Colon (tissue), 2 donors: ENCODE data around the gene TWIST2.

Source experiments
- FAIRE-seq: peaks from 2 replicates; lab custom pipeline; 2012; peaks lifted over from hg19 to GRCh38; lab: Jason Lieb, UNC
- donor health status: control.
- donor health status: control.

Gene TWIST2

DNA sequence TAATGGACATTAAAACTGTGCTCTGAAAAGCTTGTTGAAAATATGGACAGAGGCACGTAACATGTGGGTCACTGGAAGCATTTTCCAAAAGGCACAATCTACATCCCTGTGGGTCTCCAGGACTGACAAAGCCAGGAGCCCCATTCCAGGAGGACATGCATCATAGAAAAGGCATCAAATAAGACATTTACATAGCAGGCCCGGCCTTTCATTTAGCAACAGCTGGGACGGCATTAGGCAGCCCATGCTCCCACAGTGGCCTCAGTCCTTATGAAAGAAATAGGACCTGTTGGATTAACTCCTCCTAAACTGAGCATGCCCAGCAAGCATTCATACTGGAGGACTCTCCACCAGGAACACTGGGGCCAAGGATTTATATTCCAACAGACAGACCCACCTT lies 72.2 kb downstream of the TWIST2 start:
- no peak for FAIRE-seq

DNA sequence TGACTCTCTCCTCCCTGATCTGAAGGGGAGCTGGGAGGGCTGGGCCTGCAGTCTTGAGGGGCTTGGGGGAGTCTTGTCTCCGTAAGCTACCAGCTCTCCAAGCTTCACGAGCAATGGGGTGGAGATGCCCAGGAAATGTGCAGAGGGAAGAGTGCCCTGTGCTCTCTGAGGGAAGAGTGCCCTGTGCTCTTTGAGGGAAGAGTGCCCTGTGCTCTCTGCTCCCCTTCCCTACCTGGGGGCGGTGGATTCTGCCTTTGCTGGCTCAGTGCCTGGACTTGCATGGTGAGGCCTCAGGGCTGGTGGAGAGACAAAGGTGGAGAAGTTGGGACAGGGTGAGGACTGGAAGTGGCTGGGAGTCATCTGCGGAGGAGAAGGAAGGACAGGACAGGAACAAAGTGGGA lies 72.7 kb downstream of the TWIST2 start:
- no peak for FAIRE-seq

DNA sequence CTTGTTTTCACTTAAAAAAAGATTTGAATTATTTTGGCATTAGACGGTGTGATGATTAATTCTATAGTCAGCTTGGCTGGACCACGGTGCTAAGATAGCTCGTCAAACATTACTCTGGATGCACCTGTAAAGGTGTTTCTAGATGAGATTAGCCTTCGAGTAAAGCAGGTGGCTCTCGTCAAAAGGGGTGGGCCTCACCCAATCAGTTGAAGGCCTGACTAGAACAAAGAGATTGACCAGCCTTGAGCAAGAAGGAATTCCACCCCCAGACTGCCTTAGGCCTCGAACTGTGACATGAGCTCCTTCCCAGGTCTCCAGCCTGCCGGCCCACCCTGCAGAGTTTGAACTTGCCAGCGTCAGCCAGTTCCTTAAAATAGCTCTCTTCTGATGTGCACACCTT lies 73.4 kb downstream of the TWIST2 start:
- FAIRE-seq: no peak

DNA sequence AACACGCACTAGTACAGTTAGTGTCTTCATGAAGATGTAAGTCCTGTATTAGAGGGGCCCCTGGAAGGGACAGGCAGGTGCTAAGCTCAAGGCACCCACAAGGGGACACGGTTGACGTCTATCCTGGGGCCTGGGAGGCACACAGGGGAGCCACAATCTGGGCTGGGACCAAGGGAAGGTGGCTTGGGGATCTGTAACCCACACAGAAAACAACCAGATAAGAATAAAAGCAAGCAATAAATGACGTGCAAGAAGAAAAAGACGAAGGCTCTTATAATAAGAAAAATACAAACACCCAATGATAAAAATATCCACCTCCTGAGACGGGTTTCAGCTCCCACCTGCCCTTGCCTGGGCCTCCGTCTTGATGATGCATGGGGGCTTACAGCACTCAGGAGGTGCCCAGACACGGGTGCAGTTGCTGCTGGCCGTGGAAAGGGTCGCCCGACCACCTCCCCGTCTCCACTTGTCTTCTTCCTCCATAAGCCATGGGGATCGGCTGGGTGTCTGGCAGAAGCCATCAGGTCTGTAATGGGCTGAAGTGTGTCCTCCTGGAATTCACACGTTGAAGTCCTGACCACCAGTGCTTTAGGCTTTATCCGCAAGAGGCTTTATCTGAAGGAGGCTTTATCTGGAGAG lies 73.9 kb downstream of the TWIST2 start:
- no peak for FAIRE-seq

DNA sequence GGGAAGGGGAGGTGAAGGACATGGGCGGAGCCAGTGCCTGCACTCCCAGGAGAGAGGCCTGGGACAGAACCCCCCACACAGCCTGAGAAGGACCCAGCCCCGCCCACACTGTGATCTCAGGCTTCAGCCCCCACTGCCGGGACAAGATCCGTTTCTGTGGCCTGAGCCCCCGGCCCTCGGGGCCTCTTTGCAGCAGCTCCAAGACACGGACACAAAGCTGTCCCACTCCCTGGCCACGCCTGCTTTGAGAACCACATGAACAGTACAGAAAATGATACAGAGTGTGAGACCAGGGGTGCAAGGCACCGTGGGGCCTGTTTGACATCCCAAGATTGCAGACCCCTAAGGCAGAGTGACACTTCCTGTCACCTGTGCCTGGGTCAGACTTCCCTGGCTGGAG lies 74.5 kb downstream of the TWIST2 start:
- no peak for FAIRE-seq

DNA sequence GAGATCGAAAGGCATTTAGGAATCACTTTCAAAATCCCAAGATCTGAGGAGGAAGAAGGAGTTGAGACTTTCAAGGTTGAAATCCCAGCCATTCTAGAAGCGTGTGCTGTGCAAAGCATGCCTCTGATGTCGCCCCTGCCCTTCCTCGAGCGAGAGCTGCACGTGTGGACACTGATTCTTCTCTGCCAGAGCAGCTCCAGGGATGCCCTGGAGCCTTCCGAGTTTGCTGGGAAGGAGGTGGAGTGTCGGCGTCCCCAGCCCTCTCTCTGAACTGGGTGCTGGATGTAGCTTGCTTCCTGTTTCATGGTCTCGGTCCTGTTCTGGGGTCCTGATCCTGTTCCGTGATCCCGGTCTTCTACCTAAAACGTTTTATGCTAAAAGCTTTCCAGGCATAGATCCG lies 76.1 kb downstream of the TWIST2 start:
- FAIRE-seq: no peak

DNA sequence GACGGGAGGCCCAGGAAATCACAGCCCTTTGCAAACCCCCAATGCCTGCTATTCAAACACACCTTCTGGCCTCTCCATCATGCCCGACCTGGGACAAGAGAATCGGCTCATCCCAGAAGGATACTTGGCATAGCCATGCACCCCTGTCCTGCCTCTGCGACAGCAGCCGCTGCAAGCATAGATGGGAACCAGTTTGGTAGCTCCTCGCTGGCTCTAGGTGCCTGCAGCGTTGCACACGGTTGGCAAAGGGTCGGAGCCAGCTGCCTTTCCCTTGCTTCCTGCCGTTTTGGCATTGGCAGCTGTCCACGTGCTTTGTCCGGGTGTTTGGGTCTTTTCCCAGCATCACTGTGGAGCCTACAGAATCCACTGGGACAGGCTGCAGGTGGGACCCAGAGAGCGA lies 76.9 kb downstream of the TWIST2 start:
- FAIRE-seq: no peak

DNA sequence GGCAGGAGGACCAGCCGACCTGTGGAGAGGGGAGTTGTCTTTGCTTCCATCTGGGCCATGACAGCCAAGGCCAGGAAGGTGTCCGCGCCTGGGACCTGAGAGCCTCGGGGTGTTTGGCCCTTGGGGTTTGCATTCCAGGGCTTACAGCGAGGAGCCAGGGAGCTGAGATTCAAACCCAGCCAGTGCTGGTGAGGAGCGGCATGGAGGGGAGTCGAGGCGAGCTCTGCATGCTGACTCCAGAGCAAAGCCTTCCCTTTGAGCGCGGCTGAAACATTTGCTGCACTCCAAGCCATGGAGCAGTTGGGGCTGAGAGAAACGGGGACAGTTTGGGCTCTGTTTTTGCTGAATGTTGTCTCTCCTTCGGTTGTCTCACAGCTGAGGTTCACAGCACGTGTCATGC lies 77.4 kb downstream of the TWIST2 start:
- no peak for FAIRE-seq

DNA sequence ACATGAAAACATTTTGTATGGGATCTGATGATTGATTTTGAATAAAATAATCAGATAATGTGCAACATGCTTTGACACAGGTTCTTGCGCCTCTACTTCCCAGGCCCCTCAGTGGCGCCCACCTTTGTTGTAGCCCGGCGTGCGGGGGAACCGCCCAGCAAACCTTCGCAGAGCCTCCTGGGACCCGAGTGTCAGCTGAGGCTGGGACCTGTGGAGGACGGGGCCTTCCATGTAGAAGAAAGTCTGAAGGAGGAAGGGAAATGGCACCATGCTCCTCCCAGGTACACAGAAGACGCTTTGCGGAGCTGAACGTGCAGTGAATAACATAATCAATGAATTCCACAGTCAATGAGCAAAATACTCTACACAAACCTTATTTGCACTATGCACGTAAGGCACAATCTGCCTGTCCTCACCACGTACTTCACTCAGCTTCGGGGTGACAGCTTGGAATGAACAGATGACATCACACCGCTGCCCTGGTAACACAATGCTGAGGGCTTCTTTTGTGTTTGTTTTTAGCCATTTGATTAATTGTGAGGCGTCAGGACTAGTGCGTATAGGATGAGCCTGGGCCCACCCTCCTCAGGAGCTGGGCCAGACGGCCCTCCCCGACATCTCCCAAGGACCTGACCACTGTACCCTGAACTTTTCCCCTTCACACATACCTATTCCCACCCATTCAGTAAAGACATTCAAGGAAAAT lies 78.1 kb downstream of the TWIST2 start:
- no peak for FAIRE-seq

DNA sequence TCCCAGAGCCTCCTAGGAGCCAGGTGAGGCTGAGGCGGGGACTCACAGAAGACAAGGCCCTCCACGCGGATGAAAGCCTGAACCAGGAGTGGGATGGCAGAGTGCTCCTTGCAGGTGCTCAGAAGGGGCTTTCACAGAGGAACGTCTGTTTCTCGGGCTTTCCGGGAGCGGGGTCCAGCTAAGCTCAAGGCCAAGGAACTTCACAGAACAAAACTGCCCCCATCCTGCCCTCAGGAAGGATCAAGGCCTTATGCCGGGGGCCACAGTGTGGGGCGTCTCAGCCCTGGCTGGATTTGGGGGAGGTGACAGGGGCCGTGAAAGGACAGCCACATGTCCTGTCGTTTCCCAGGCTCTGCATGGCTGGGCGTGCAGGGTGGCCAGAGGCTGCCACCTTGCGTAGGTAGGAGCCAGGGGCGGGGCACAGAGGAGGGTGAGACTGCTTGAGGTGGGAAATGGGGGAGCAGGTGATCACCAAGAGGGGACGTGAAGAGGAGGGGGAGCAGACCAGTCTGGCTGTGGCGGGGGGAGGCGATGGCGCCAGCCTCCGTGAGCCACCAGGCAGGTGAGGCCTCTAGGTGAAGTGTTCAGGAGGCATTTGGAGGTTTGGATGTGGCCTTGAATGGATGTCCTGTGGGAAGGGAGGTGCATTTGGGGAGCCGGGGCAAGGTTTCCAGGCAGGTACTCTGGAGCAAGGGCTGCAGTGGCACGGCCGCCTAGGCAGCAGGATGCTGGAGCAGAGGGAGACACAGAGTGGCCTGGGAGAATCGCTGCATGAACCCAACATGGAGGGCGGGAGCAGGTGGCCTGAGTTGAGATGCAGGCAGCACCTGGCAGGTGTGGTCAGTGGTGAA lies 79.1 kb downstream of the TWIST2 start:
- FAIRE-seq: no peak

DNA sequence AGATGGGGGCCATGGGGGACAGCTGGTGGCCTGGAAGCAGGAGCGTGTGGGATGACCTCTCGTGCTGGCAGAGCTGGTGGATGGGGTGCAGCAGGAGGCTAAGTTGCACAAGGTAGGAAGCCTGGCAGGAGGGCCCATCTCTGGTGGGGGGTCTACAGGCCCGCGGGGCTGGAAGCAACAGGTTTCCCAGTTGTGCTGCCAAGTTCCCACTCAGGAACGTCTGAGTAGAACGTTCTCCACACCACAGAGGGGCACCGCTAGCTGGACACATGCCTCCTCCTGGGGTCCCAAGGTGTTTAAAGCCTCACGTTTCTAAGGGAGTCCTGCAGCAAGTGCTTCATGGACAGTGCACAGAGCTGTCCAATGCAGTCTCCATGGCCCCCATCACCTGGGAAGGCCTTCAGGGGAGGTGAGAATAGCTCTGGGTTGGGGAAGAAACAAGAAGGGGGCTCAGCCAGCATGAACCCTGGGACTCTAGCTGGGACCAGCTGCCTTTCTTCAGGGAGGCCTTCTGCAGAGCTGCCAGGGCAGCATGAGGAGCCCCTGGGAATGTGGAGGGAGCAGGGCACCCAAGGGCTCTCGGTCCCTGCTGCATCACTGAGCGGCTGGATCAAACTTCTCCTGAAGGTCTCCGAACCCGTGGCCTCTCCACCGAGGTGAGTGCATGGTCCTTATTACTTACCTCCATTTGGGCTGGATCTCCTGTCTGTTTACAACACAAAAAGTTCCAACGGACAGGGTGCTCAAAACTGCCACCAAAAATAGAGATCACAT lies 80.0 kb downstream of the TWIST2 start:
- FAIRE-seq: no peak

DNA sequence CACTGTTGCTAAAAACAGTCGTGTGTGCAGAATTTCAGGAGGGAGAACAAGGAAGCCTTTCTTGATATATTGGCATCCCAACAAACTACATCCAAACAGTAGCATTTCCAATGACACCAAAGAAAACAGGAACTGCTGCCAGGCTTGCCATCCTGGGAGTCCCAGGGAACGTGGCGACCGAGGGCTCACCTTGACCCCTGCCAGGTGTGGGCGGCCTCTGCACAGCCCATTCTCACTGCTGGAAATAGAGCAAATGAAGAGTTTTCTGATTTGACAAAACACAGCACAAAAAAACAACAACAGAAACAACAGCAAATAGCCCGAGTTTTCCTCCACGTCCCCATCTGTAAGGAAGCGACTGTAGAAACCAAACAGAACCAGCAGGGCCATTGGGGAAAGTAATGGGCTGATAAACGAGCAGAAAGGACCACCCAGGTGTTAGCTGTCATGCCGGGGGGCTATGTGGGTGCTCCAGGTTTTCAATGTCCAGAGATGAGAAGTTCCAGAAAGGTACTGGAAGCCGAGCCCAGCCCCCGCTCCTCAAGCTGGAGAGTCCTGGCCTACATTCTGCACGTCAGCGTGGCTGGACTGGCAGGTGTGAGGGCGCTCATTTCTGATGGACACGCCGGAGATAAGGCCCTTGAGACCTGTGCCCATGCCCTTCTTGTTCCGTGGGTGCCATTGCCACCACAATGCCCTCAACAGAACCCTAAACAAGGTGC lies 80.8 kb downstream of the TWIST2 start:
- no peak for FAIRE-seq

DNA sequence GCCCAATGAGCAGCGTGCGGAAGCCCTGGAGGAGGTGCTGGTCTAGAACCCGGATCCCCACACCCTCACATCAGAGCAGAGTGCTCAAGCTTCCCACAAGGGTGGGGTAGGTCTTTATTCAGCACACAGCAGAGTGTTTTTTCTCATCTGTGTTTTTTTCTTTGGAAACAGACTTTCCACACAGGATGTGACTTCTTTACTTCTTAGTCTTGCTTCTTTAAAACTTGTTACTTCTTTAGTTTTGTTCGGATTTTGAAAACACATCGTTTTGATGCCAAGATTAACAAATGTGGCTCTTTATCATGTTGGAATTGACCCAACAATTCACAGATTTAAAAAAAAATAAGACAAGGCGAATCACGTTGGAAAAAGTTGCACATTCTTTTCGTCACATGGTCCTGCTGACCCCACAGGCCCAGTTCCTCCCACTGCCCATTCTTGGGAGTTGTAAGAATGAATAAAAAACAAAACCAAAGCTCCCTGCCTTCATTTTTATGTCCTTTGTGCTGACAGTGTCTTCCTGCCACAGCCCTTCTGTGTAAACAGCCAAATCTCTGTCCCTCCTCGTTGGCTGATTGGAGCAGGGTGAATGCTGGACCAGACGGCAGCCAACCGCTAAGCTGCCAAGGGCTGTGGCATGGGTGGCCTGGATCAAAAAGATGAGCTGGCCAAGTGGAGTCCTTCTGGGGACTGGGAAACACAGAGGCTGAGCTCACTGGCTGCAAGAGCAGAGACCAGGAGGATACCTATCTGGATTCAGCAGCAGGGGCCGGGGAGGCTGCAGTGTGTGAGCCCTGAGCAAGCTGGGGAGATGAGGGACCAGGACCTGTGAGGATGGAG lies 81.6 kb downstream of the TWIST2 start:
- FAIRE-seq: no peak

DNA sequence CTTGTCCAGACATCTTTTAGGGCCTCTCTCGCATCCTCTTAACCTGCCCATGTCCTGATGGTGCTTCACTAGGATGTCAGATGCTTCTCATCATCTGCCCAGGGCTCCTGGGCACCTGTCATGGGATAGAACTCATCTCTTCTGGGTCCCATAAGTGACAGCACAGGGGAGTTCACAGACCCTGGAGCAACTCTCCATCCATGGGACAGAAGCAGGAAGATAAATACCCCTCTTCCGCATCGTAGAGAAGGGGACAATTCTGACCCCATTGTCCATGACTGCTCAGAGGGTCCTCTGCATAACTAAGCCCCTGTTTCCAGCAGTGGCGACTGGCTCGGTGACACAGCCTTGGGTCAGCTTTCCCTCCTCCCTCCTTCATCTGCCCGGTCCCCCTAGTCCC lies 82.3 kb downstream of the TWIST2 start:
- FAIRE-seq: no peak

DNA sequence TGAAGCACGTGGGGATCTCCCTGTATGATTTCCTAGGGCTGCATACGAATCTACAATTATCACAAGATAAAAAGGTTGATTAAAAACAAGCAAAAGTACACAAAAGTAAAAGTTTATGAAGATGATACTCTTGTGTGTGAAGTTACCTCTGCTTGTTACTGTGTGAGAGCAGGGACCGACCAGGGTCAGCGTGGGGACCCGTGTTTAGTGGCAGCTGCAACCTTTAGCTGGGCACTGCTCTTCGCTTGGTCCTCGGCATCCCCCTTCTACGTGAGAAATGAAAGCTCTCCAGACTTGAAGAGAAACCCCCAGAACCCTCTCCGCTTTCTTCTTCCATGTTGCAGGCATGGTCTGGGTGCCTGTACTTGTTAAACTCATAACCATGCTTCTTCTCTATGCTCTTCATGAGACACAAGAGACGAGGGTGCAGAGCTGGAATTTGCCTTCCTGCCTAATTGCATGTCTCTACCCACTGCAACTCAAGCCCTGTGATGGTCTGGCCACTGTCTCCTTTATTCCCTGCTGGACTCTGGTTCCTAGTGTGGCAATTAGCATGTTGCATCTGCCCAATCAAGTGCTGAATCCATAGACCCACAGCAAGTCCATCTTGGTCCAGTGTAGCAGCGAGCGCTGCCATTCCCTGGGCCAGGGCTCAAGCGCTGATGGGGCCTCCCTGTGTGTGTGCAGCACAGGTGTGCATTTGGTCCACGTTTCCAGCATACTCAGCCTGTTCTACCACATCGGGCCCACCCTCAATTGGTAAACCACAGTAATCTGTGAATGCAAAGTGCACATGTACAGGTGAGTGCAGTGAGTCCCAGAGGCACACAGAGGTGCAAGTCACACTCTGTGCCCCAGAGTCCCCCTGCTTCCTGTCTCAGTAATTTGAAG lies 88.5 kb downstream of the TWIST2 start:
- FAIRE-seq: no peak

DNA sequence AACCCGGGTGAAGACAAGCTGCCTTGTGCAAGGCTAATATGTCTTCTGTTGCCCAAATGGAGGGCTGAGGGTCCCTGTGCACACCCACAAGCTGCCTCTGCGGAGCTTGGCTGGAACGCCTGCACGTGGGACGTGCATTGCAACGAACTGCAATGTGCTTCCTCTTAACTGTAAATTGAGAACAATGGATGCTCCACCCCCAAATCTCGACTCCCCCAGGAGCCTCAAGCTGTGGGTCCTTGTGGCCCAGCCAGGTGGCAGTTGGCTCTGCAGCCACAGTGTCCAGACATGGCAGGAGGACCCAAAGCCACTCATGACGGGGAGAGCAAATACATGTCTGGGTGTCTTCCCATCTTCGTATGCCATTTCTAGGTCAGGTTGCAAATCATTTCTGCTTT lies 90.1 kb downstream of the TWIST2 start:
- no peak for FAIRE-seq

DNA sequence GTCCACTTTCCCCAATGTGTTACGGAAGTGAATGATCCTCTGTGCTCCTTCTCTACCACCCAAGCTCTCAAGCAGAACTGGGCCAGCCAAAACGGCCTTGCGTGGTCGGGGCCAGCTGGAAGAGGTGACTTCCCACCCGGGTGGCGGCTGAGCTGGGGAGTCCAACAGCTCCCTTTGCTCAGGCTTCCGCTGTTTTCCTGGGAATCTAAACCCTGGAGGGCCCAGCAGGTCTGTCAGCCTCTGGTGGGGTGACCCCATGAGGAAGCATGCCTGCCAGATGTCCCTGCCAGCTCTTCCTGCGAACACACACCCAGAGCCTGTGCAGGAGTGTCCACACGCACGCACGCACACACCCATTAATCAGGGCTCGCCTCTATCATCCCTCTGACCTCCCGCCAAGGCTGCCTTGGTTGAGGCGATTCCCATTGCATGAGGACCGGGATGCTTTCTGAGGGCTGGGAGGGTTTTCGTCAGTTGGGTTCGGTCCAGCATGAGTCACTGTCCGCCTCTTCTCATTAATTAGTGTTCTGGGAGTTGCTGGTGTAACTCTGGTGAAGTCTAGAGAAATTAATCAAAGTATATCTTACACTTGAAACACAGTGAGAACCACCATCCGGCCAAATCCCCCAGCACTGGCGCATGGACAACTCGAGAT lies 90.6 kb downstream of the TWIST2 start:
- FAIRE-seq: no peak

DNA sequence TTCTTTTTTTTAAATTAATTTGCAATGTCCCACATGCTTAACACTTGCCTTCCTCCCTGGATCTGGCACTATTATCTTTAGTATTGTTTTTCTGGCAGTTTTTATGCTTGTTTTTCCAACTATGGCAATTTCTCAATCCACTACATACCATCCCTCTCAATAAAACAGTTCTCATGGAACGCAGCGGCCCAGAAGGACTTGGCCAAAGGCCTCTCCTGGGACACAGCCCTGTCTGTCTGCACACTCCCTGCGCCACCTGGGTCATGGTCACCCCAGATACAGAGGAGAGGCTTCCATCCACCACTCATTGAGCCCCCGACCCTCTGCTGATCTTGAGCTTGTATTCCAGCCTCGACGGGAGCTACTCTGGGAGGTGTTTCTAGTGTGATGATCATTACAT lies 91.2 kb downstream of the TWIST2 start:
- no peak for FAIRE-seq
